GM04504 (cell line): Measurements from ENCODE around the gene THTPA.
"Not testable (repeated sequence)": the region's sequence is repeated elsewhere in the genome, so short reads cannot be mapped to it uniquely, and the experiment has no call there.

Experiments
- DNase-seq: peaks from one replicate; pipeline ENCODE4 v3.0.0-alpha.2; 2012; ENCODE audit warnings: low read depth

THTPA gene

DNA sequence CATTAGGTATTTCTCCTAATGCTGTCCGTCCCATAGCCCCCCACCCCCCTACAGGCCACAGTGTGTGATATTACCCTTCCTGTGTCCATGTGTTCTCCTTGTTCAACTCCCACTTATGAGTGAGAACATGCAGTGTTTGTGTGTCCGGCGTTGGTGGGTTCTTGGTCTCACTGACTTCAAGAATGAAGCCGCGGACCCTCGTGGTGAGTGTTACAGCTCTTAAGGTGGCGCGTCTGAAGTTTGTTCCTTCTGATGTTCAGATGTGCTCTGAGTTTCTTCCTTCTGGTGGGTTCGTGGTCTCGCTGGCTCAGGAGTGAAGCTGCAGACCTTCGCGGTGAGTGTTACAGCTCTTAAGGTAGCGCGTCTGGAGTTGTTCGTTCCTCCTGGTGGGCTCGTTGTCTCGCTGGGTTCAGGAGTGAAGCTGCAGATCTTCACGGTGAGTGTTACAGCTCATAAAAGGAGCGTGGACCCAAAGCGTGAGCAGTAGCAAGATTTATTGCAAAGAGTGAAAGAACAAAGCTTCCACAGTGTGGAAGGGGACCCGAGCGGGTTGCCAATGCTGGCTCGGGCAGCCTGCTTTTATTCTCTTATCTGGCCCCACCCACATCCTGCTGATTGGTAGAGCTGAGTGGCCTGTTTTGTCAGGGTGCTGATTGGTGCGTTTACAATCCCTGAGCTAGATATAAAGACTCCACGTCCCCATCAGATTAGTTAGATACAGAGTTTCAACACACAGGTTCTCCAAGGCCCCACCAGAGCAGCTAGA lies 27.9 kb downstream of the THTPA start:
- DNase-seq: not testable (repeated sequence)

DNA sequence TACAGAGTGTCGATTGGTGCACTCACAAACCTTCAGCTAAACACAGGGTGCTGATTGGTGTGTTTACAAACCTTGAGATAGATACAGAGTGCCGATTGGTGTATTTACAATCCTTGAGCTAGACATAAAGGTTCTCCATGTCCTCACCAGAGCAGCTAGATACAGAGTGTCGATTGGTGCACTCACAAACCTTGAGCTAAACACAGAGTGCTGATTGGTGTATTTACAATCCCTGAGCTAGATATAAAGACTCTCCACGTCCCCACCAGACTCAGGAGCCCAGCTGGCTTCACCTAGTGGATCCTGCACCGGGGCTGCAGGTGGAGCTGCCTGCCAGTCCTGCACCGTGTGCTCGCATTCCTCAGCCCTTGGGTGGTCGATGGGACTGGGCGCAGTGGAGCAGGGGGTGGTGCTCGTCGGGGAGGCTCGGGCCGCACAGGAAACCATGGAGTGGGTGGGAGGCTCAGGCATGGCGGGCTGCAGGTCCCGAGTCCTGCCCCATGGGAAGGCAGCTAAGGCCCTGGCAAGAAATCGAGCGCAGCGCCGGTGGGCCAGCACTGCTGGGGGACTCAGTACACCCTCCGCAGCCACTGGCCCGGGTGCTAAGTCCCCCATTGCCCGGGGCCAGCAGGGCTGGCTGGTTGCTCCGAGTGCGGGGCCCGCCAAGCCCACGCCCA lies 28.6 kb downstream of the THTPA start:
- DNase-seq: not testable (repeated sequence)

DNA sequence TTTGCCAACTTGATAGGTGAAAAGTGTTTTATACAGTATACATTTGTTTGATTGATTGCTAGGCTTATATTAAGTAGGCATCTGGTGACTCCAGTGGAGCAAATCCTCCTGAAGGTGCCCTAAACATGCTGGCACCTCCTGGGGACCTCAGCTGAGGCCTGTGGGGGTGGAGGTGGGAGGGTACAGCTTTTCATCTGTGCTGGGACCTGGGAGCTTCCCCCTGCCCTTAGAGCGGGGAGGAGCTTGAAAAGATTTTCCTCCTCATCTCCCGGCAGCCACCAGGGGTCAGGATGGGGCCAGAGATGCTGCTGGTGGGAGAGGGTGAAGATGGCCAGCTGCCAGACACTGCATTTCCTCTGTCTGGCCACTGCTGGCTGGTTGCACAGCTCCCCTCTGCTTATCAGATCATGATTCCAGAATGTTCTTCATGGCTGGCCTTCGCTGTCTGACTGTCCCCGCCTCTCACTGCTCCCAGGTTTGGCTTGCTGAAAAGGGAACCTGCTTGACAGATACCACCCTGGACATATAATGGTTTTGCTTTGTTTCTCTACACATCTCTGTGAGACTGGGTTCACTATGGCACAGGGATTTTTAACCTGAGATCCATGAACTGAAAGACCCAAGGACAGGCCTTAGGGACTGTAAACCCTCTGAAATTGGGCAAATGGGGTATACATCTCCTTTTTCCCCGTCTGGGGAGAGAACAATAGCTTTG lies 33.0 kb downstream of the THTPA start:
- DNase-seq: peak; percentile 54

DNA sequence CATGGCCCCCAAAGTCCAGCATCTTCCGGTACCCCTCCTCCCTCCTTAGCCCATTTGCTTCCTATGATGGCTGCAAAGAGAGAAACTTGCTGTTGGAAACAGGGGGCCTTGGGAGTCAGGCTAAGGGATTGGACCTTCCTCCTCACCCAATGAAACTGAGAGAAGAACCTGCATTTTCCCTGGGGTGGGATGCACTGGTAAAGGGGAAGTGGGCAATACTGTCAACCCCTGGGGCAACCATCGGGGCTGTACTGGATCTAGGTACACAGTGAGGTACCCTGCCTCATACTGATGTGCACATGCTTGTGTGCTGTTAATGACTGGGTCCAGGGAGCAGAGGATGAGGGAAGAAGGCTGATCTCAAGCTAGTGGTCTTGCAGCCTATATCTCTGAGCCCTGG lies 33.5 kb downstream of the THTPA start:
- DNase-seq: no peak

DNA sequence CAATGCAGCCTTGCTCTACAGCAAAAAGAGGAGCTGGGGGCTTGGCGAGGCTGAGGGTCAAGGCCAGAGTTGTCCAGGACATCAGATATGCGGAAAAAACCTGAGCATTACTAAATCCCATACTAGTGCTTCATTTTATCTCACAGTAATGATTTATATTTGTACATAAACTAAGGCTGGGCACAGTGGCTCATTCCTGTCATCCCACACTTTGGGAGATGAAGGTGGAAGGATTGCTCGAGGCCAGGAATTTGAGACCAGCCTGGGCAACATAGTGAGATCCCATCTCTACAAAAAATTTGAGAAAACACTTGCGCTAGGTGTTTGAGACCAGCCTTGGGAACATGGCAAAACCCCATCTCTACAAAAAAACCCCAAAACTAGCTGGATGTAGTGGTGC lies 34.1 kb downstream of the THTPA start:
- no peak for DNase-seq

DNA sequence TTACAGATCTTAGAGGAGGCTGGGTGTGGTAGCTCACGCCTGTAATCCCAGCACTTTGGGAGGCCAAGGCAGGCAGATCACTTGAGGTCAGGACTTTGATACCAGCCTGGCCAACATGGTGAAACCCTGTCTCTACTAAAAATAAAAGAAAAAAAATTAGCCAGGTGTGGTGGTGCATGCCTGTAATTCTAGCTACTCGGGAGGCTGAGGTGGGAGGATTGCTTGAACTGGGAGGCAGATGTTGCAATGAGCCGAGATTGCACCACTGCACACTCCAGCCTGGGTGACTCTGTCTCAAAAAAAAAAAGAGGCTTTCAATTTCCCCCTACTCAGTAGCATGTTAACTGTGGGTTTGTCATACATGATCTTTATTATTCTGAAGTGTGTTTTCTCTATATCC lies 38.1 kb downstream of the THTPA start:
- DNase-seq: not testable (repeated sequence)

DNA sequence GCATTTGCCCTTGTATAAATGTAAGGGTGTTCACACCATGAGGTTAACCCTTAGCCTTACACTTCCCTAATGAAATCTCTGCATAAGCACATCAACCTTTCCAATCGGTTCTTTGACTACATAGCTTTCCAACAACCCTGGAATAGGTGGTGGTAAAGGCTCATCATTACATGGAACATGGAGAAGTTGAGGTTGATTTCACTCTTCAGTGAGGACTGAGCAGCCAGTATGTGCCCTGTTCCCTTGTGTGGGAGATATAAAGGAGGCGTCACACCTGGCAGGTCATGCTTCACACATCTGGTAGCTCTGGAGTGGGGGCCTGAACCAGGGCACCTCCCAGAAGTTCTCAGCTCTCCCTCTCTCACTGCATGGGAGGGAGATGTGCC lies 44.2 kb downstream of the THTPA start:
- DNase-seq: no peak

DNA sequence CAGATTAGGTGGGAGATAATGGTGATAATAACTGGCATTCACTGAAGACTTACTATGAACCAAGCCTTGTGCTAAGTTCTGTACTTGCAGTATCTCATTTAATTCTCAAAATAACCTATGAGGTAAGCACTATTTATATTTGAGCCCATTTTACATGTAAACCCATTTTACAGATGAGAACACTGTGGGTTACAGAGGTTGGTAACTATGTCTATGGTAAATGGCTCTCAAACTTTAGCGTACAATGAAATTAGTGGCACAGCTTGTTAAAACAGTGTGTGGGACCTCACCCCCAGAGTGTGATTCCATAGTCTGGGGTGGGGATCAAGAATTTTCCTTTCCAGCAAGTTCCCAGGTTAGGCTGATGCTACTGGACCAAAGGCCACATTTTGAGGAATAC lies 44.7 kb downstream of the THTPA start:
- DNase-seq: no peak

DNA sequence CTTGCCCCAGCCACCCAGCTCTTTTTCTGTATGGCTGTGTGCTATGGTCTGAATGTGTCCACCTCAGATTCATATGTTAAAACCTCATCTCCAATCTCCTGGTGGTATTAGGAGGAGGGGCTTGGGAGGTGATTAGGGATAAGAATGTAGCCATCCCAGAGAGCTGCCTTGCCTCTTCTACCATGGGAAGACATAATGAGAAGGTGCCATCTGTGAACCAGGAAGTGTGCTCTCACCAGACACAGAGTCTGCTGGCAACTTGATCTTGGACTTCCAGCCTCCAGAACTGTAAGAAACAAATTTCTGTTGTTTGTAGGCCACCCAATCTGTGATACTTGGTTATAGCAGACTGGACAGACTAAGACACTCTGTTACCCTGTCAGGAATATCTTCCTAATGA lies 45.4 kb downstream of the THTPA start:
- DNase-seq: no peak

DNA sequence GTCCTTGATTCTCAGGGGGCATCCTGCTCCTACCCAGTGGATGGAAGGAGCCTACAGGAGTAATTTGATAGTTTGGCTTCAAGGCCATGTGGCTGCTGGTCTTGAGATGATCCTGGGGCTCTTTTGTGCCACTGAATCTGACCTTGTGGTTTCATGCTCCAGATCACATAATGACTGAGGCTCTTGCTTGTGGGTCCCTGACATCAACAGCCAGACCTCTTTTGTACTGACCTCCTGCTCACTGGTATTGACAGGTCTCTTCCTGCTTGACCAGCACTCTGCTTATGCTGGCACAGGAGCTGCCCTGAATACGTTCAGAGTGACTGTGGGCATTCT lies 45.7 kb downstream of the THTPA start:
- DNase-seq: no peak

DNA sequence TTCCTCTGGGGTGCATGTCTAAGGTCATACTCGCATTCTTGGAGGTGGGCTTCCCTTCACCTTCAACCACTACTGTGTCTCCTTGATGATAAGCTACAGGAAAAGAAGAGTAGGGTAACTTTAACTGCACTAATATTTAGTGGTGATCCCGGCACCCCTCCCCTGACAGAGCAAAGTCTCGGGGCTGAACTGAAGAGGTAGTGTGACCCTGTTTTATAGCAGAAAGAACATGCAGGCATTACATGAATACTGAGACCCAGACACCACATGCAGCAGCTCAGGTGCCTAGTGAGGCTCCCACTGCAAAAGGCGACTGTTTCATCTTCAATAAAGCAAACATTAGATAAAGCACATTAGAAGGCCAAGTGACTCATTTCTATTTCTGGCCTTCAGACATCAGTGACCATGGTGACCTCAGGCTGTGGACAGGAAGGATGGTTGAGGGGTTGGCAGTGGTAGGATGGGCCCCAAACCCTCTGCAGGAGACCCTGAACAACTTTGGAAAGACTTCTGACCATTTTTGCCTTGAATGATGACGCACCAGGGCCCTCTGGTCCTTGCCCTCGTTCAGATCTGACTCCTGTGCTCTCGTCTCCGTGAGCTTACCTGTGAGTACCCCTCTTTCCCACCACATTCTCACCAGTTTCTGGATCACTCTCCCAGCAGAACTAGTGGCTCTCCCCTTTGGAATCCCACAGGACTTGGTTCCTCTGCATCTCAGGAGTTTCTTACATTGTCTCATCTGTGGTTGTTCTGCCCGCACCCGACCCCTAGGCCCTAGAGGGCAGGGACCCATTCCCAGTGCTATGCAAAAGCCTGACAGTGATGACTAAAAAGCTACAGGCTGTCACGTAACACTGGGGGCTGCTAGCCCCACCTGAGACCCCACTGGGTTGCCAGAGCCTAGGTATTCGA lies 46.4 kb downstream of the THTPA start:
- DNase-seq: no peak

DNA sequence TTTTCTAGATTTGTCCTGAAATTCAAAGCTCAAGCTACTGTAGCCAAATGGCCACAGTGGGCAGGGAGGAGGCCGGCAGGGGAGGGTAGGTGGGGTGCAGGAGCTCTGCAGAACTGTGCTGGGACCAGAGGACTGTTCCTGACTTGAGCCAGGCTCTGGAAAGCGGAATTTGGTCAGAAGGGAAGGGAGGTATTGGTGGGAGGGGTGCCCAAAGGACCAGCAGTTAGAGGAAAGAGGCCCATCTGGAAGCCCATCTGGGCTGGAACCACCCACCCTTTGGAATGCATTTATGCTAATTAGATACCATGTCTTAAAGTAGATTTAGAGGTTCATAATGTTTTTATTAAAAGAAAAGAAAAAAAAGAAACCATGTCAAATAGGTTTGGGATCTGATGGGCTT lies 47.0 kb downstream of the THTPA start:
- no peak for DNase-seq

DNA sequence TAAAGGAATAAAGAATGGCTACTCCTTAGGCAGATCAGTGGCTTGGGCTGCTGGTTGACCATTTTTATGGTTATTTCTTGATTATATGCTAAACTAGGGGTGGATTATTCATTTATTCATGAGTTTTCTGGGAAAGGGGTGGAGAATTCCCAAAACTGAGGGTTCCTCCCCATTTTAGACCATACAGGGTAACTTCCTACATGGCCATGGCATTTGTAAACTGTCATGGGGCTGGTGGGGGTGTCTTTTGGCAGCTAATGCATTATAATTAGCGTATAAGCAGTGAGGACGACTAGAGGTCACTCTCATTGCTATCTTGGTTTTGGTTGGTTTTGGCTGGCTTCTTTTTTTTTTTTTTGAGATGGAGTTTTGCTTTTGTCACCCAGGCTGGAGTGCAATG lies 48.1 kb downstream of the THTPA start:
- DNase-seq: no peak

DNA sequence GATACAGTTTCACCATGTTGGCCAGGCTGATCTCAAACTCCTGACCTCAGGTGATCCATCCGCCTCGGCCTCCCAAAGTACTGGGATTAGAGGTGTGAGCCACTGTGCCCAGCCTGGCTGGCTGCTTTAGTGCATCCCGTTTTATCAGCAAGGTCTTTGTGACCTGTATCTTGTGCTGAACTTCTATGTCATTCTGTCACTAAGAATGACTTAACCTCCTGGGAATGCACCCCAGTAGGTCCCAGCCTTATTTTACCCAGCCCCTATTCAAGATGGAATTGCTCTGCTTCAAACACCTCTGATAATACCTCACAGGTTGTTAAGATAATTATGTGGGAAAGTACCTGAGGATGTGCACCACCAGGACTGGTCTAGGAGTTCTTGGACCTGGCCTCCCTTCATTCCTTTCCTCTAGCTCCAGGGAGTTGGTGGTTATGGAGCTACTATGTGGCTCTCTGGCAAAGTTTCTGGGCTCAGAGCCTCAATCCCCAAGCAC lies 48.7 kb downstream of the THTPA start:
- DNase-seq: no peak

DNA sequence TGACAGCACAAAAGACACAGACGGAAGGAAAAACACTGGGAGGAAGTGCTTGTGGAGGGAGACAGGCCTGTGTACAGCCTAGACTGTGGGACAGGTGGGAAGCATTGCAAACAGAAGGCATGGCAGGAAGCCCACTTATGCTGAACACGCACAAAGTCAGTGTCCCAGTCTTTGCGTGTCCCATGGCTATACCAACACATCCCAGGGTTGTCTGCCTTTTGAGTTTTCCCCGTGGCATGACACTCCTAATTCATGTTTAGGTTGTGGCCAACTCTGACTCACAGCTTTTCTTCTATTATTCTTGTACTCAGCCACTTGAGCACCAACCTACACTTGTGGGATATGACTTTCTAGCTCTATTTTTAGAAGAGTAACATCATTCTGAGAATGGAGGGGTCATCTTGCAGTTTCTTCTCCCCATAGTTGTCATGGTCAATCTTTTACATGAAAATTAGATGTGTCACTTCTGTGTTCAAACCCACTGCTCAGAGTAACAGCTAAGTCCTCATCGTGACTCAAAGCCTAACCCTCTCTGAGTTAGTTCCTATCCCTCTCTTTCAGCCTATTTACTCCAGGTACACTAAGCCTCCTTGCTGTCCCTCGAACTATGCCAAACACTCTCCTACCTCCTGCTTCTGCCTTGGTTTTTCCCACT lies 50.0 kb downstream of the THTPA start:
- DNase-seq: no peak

DNA sequence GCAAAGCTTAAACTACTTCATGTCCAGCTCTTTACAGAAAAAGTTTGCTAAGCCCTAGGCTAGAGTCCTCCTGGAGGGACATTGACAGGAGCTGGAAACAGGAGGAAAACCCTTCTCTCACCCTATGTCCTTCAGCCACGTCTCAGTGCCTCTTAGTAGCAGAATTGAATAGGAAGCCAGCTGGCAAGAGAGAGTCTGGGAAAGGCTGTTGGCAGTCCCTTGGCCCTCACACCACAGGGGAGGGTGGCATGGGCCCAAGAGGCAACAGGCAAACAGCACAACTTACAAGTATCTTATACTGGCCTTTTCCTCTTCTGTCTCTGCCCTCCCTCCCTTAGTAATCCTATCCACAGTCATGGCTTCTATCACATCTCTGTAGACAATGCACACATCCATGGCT lies 52.4 kb downstream of the THTPA start:
- no peak for DNase-seq

DNA sequence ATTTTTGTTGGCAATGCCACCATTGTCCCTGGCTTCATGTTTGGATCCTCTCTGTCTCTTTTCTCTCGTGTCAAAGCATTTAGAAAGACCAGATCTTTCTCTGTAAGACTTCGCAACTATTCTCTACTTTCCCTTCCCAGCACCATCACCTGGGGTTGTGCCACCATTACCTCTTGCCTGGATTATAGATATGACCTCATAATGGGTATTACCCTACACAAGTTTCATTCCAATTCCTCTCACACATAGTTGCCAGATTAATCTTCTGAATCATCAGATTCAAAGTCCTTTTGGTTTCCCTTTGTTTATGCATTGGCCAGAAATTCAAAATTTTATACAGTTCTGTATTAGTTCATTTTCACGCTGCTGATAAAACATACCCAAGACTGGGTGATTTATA lies 52.9 kb downstream of the THTPA start:
- DNase-seq: no peak

DNA sequence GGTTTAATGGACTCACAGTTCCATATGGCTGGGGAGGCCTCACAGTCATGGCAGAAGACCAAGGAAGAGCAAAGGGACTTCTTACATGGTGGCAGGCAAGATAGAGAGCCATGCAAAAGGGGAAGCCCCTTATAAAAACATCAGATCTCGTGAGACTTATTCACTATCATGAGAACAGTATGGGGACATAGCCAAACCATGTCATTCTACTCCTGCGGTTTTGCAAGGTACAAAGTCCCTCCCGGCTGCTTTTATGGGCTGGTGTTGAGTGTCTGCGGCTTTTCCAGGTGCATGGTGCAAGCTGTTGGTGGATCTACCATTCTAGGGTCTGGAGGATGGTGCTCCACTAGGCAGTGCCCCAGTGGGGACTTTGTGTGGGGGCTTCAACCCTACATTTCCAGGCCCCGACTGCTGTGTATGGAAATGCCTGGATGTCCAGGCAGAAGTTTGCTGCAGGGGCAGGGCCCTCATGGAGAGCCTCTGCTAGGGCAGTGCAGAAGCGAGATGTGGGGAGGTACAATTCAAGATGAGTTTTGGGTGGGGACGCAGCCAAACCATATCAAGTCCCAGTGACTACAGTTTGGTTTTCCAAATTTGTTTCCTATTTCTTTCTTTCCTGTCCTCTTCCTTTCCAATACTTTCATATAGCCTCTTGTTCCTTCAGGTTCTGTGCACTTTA lies 53.5 kb downstream of the THTPA start:
- DNase-seq: not testable (repeated sequence)
